ENCODE measurements around the gene CRYBG1. TPM values are rescaled to one million over a fixed set of nuclear protein-coding genes. Genes with fewer than 3 reads are reported as not detected.

Gene CRYBG1
- total and polyA plus RNA-seq, 2 of the 13 experiments (the other 11 are each of a cell fraction or from before 2014, with no cell fraction given) = 10.1 to 21.9 TPM

DNA sequence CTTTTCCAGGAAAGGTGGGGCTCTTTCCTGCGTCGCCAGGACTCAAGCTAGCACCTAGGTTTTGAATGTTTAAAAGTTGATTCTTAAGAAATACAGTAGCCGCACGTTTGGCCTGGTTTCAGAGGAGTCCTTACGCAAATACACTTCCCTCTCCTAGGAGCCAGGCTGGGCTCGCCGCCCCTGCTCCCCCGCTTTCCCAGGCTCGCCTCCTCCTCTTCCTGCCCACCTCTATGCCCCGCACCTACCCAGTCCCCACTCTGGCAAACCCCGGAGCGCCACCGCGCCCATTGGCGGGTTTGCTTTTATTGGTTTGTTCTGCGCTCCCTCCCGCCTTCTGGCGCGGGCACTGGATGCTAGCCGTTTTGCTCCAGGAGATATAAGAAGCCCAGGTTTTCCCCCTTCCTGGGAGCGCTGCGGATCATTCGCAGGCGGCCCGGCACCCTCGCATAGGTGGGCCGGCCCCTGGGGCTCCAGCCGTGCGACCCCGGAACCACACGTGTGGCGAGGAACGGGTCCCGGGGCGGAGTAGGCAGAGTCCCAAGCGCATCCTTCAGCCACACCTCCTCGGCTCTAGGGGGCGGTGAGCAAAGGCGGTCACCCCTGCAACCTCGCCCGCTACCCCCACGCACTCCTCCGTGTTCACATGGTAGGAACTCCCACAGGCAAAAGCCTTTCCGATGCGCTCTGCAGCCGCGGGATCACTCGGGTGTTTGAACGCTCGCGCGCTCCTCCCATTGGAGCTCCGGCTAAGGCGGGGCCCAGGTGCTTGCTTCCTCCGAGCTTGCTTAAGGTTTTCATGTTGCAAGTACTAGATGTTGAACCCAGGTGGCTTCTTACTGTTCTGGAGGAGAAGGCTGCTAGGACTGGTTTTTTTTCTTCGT lies 149.8 kb downstream of the CRYBG1 start (continued):
- TF ChIP-seq, protein P1, sequence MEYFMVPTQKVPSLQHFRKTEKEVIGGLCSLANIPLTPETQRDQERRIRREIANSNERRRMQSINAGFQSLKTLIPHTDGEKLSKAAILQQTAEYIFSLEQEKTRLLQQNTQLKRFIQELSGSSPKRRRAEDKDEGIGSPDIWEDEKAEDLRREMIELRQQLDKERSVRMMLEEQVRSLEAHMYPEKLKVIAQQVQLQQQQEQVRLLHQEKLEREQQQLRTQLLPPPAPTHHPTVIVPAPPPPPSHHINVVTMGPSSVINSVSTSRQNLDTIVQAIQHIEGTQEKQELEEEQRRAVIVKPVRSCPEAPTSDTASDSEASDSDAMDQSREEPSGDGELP (IDR thresholded peaks at IDR 0.05; ENCODE audit: borderline replicate concordance, low read depth) = no peak
- TF ChIP-seq ZNF768 (CRISPR knock-in tag; IDR thresholded peaks at IDR 0.05) (0 out of 2 replicates have a peak, but pooled peaks have one; percentile 31), ZFP82 (CRISPR knock-in tag; IDR thresholded peaks at IDR 0.05; ENCODE audit: borderline replicate concordance) (no peak), NR1H2 (CRISPR knock-in tag; IDR thresholded peaks at IDR 0.05; ENCODE audit: borderline replicate concordance, low read depth) (no peak), FOXJ3 (CRISPR knock-in tag; IDR thresholded peaks at IDR 0.05; ENCODE audit: borderline replicate concordance) (0 out of 2 replicates have a peak, but pooled peaks have one; percentile 20), EEA1 (CRISPR knock-in tag; IDR thresholded peaks at IDR 0.05; ENCODE audit: borderline replicate concordance) (no peak), U2AF2 (IDR thresholded peaks at IDR 0.05; ENCODE audit: low read depth, low read length) (no peak), THYN1 (CRISPR knock-in tag; IDR thresholded peaks at IDR 0.05; ENCODE audit: borderline replicate concordance, low read depth) (no peak), PTBP1 (IDR thresholded peaks at IDR 0.05; ENCODE audit: low read depth, low read length, poor library complexity, severe bottlenecking) (no peak), ZNF138 (CRISPR knock-in tag; IDR thresholded peaks at IDR 0.05; ENCODE audit: low read depth) (no peak), ZNF501 (CRISPR knock-in tag; IDR thresholded peaks at IDR 0.05) (no peak), GATA4 (IDR thresholded peaks at IDR 0.05; ENCODE audit: borderline replicate concordance, low read depth) (no peak), EED (CRISPR knock-in tag; IDR thresholded peaks at IDR 0.05) (no peak), FOXA1 (IDR thresholded peaks at IDR 0.05) (no peak), FOXA1 (CRISPR knock-in tag; IDR thresholded peaks at IDR 0.05) (no peak), FIP1L1 (IDR thresholded peaks at IDR 0.05; ENCODE audit: borderline replicate concordance, insufficient read depth, low read depth, low read length) (no peak), RXRA (CRISPR knock-in tag; IDR thresholded peaks at IDR 0.05) (0 out of 2 replicates have a peak, but pooled peaks have one; percentile 30), JUNB (CRISPR knock-in tag; IDR thresholded peaks at IDR 0.05; ENCODE audit: borderline replicate concordance) (no peak), ATAD3A (CRISPR knock-in tag; IDR thresholded peaks at IDR 0.05) (no peak), CBX1 (IDR thresholded peaks at IDR 0.05; ENCODE audit: low read depth) (no peak), FOXA3 (CRISPR knock-in tag; IDR thresholded peaks at IDR 0.05) (no peak), SMARCE1 (IDR thresholded peaks at IDR 0.05; ENCODE audit: borderline replicate concordance) (no peak), ZNF562 (CRISPR knock-in tag; IDR thresholded peaks at IDR 0.05; ENCODE audit: borderline replicate concordance) (no peak), YEATS4 (CRISPR knock-in tag; IDR thresholded peaks at IDR 0.05; ENCODE audit: borderline replicate concordance) (peak; percentile 51; the same call in 1 of the 2 replicates)
- TF ChIP-seq, protein P2, sequence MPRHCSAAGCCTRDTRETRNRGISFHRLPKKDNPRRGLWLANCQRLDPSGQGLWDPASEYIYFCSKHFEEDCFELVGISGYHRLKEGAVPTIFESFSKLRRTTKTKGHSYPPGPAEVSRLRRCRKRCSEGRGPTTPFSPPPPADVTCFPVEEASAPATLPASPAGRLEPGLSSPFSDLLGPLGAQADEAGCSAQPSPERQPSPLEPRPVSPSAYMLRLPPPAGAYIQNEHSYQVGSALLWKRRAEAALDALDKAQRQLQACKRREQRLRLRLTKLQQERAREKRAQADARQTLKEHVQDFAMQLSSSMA (CRISPR knock-in tag; IDR thresholded peaks at IDR 0.05) = no peak
- TF ChIP-seq, protein P3, sequence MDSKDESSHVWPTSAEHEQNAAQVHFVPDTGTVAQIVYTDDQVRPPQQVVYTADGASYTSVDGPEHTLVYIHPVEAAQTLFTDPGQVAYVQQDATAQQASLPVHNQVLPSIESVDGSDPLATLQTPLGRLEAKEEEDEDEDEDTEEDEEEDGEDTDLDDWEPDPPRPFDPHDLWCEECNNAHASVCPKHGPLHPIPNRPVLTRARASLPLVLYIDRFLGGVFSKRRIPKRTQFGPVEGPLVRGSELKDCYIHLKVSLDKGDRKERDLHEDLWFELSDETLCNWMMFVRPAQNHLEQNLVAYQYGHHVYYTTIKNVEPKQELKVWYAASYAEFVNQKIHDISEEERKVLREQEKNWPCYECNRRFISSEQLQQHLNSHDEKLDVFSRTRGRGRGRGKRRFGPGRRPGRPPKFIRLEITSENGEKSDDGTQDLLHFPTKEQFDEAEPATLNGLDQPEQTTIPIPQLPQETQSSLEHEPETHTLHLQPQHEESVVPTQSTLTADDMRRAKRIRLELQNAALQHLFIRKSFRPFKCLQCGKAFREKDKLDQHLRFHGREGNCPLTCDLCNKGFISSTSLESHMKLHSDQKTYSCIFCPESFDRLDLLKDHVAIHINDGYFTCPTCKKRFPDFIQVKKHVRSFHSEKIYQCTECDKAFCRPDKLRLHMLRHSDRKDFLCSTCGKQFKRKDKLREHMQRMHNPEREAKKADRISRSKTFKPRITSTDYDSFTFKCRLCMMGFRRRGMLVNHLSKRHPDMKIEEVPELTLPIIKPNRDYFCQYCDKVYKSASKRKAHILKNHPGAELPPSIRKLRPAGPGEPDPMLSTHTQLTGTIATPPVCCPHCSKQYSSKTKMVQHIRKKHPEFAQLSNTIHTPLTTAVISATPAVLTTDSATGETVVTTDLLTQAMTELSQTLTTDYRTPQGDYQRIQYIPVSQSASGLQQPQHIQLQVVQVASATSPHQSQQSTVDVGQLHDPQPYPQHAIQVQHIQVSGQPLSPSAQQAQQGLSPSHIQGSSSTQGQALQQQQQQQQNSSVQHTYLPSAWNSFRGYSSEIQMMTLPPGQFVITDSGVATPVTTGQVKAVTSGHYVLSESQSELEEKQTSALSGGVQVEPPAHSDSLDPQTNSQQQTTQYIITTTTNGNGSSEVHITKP (CRISPR knock-in tag; IDR thresholded peaks at IDR 0.05; ENCODE audit: low read depth) = no peak
